ENCODE measurements around the gene PYCARD. TPM values are rescaled to one million over a fixed set of nuclear protein-coding genes. Genes with fewer than 3 reads are reported as not detected.
"Not testable (repeated sequence)": the region's sequence is repeated elsewhere in the genome, so short reads cannot be mapped to it uniquely, and the experiment has no call there.

Gene PYCARD
- total and polyA plus RNA-seq, 3 donors from 2014 or later = 2.6 to 11.1 (median 8.7) TPM

DNA sequence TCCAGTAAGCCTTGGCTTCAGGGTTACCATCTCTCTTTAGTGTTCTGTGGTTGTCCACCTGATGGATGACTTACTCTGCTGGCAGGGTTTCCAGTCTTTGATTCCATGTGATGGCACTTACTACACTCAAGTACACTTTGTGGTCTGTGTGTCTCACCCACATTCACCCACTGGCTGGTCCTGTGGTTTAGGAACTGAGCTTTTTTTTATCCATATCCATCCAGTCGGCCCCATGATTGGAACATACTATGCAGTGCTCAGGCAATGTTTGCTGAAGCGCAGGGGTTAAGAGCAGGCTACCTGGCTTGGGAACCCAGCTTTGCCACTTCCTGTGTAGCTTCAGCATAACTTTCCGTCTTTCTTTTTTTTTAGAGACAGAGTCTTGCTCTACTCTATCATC is 25.4 kb downstream of the PYCARD start:
- no peak for DNase-seq
- Histone ChIP-seq H3K4me1 (peaks cover 14% of the 10 kb centered on the region), H3K27ac (no peak overlapping the region), H3K27me3 (no peaks in the 10 kb centered on the region), H3K36me3 (ENCODE audit: low read depth, missing control alignments) (no peaks in the 10 kb centered on the region), H3K9me3 (no peaks in the 10 kb centered on the region), H3K4me3 (no peak overlapping the region)
- intact Hi-C loops (cut with DNase I; ENCODE audit: low total_unique reads) = no loop called here
- 82 to 84% methylated on average over 3 of the region's 3 CpGs for WGBS, 2 donors
- TF ChIP-seq, protein P1, sequence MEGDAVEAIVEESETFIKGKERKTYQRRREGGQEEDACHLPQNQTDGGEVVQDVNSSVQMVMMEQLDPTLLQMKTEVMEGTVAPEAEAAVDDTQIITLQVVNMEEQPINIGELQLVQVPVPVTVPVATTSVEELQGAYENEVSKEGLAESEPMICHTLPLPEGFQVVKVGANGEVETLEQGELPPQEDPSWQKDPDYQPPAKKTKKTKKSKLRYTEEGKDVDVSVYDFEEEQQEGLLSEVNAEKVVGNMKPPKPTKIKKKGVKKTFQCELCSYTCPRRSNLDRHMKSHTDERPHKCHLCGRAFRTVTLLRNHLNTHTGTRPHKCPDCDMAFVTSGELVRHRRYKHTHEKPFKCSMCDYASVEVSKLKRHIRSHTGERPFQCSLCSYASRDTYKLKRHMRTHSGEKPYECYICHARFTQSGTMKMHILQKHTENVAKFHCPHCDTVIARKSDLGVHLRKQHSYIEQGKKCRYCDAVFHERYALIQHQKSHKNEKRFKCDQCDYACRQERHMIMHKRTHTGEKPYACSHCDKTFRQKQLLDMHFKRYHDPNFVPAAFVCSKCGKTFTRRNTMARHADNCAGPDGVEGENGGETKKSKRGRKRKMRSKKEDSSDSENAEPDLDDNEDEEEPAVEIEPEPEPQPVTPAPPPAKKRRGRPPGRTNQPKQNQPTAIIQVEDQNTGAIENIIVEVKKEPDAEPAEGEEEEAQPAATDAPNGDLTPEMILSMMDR (IDR thresholded peaks at IDR 0.05) = no peak
- no peak for TF ChIP-seq POLR2A (IDR thresholded peaks at IDR 0.05)

DNA sequence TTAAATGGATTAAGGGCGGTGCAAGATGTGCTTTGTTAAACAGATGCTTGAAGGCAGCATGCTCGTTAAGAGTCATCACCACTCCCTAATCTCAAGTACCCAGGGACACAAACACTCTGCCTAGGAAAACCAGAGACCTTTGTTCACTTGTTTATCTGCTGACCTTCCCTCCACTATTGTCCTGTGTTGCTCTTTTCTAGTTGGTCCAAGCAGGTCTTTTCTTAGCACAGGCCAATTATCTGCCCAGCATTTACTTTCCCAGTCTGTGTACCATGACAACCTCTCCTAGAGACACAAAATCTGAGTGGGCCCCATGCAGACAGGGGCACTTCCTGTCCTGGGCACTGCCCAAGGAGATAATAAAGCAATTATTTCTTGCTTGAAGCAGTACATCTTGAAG is 32.5 kb downstream of the PYCARD start:
- intact Hi-C loops (cut with DNase I; ENCODE audit: low total_unique reads); H3K36me3 ChIP-seq (ENCODE audit: low read depth, missing control alignments); H3K4me3 ChIP-seq; H3K27ac ChIP-seq; H3K4me1 ChIP-seq; H3K27me3 ChIP-seq; DNase-seq; H3K9me3 ChIP-seq: not testable (repeated sequence)
- WGBS, 2 donors = no CpG with 5 or more reads among the region's 2 CpGs

GRCh38 chr16:31168848-31169247 is 33.7 kb downstream of the PYCARD start:
- H3K9me3 ChIP-seq = no peaks in the 10 kb centered on the region
- WGBS, 2 donors = 85 to 88% methylated on average over 2 of the region's 2 CpGs
- no peaks in the 10 kb centered on the region for H3K4me1 ChIP-seq
- no peaks in the 10 kb centered on the region for H3K36me3 ChIP-seq (ENCODE audit: low read depth, missing control alignments)
- intact Hi-C loops (cut with DNase I; ENCODE audit: low total_unique reads) = no loop called here
- DNase-seq = no peak
- no peak overlapping the region for H3K27ac ChIP-seq
- H3K4me3 ChIP-seq = no peak overlapping the region
- H3K27me3 ChIP-seq = no peaks in the 10 kb centered on the region
- no peak for TF ChIP-seq POLR2A (IDR thresholded peaks at IDR 0.05)
- TF ChIP-seq, protein P1 (IDR thresholded peaks at IDR 0.05) = no peak

GRCh38 chr16:31167315-31167714 is 35.2 kb downstream of the PYCARD start:
- TF ChIP-seq, protein P1 (IDR thresholded peaks at IDR 0.05) = no peak
- no peak for TF ChIP-seq POLR2A (IDR thresholded peaks at IDR 0.05)
- Histone ChIP-seq H3K4me1 (no peaks in the 10 kb centered on the region), H3K4me3 (no peak overlapping the region), H3K36me3 (ENCODE audit: low read depth, missing control alignments) (no peaks in the 10 kb centered on the region), H3K9me3 (no peaks in the 10 kb centered on the region), H3K27ac (no peak overlapping the region), H3K27me3 (no peaks in the 10 kb centered on the region)
- WGBS, 2 donors = 84 to 85% methylated on average over 8 of the region's 8 CpGs
- DNase-seq = no peak
- intact Hi-C loops (cut with DNase I; ENCODE audit: low total_unique reads) = no loop called here

DNA sequence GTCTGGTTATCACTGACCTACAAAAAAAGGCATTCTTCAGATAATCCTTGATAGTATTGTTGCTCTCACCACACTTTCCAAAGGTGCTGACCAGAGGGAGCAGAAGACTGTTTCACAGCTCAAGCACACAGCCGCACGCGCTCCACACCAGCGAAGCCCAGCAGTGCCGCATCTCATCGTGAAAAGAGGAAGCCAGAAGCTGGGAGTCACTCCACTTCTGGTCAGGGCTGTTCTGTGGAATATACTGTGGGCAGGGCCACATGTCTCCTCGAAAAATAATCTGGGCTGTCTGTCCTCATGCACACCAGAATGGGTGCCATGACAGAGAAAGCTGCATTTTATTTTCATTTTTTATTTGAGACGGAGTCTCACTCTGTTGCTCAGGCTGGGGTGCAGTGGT is 45.4 kb downstream of the PYCARD start:
- WGBS, 2 donors = 44 to 53% methylated on average over 8 of the region's 8 CpGs
- H3K27me3 ChIP-seq = no peaks in the 10 kb centered on the region
- H3K27ac ChIP-seq = no peak overlapping the region
- peak; percentile 62 for DNase-seq
- no peak overlapping the region for H3K4me3 ChIP-seq
- no peaks in the 10 kb centered on the region for H3K9me3 ChIP-seq
- no peak for TF ChIP-seq POLR2A (IDR thresholded peaks at IDR 0.05)
- TF ChIP-seq, protein P1 (IDR thresholded peaks at IDR 0.05) = no peak
- H3K4me1 ChIP-seq = peaks cover 5% of the 10 kb centered on the region
- intact Hi-C loops (cut with DNase I; ENCODE audit: low total_unique reads) = no loop called here
- H3K36me3 ChIP-seq (ENCODE audit: low read depth, missing control alignments) = no peaks in the 10 kb centered on the region

Small RNA genes lying within 50 kb of the gene (small RNA-seq; reads per million reads assigned to genes)
- gene AC009088.4 (0 to 0.37 reads per million in 2 donors), gene NDUFA3P6 (0 reads per million in 2 donors)

Other genes with a start within 250 kb of the PYCARD start
- 10 to 100 TPM; 45.7 to 45.8 TPM for gene SETD1A, start 245.0 kb downstream of the PYCARD start, total RNA-seq
- gene SETD1A, start 245.0 kb downstream of the PYCARD start, polyA plus RNA-seq (ENCODE audit: insufficient read depth, low read depth, low replicate concordance) = 41.4 TPM
- gene HSD3B7, start 217.6 kb downstream of the PYCARD start, total RNA-seq = 1 to 10 TPM; 5.7 to 7.4 TPM
- gene HSD3B7, start 217.6 kb downstream of the PYCARD start, polyA plus RNA-seq (ENCODE audit: insufficient read depth, low read depth, low replicate concordance) = 8.9 TPM
- 1 to 10 TPM; 6.3 to 8.7 TPM for gene STX1B, start 192.1 kb downstream of the PYCARD start, total RNA-seq
- 5.8 TPM for gene STX1B, start 192.1 kb downstream of the PYCARD start, polyA plus RNA-seq (ENCODE audit: insufficient read depth, low read depth, low replicate concordance)
- gene STX4, start 169.2 kb downstream of the PYCARD start, total RNA-seq = 10 to 100 TPM; 50.9 to 56.9 TPM
- 37.1 TPM for gene STX4, start 169.2 kb downstream of the PYCARD start, polyA plus RNA-seq (ENCODE audit: insufficient read depth, low read depth, low replicate concordance)
- 10 to 100 TPM; 17.2 to 20.2 TPM for gene ZNF668, start 128.5 kb downstream of the PYCARD start, total RNA-seq
- gene ZNF668, start 128.5 kb downstream of the PYCARD start, polyA plus RNA-seq (ENCODE audit: insufficient read depth, low read depth, low replicate concordance) = 10.1 TPM
- 10 to 100 TPM; 68.9 to 74.0 TPM for gene ZNF646, start 128.3 kb downstream of the PYCARD start, total RNA-seq
- gene ZNF646, start 128.3 kb downstream of the PYCARD start, polyA plus RNA-seq (ENCODE audit: insufficient read depth, low read depth, low replicate concordance) = 80.3 TPM
- 1 to 10 TPM; 2.7 to 6.1 TPM for gene PRSS53, start 113.8 kb downstream of the PYCARD start, total RNA-seq
- gene PRSS53, start 113.8 kb downstream of the PYCARD start, polyA plus RNA-seq (ENCODE audit: insufficient read depth, low read depth, low replicate concordance) = 1.1 TPM
- 100 to 1,000 TPM; 102 to 183 TPM for gene VKORC1, start 108.0 kb downstream of the PYCARD start, total RNA-seq
- 102 TPM for gene VKORC1, start 108.0 kb downstream of the PYCARD start, polyA plus RNA-seq (ENCODE audit: insufficient read depth, low read depth, low replicate concordance)
- gene BCKDK, start 94.4 kb downstream of the PYCARD start, total RNA-seq = 10 to 100 TPM; 68.8 to 69.1 TPM
- gene BCKDK, start 94.4 kb downstream of the PYCARD start, polyA plus RNA-seq (ENCODE audit: insufficient read depth, low read depth, low replicate concordance) = 34.5 TPM
- 100 to 1,000 TPM in 1 of 2 donors, 10 to 100 TPM in 1; 96.9 to 111 TPM for gene KAT8, start 85.1 kb downstream of the PYCARD start, total RNA-seq
- gene KAT8, start 85.1 kb downstream of the PYCARD start, polyA plus RNA-seq (ENCODE audit: insufficient read depth, low read depth, low replicate concordance) = 86.0 TPM
- gene PRSS8, start 67.0 kb downstream of the PYCARD start, total RNA-seq = under 1 TPM; 0.74 to 0.79 TPM
- 1.5 TPM for gene PRSS8, start 67.0 kb downstream of the PYCARD start, polyA plus RNA-seq (ENCODE audit: insufficient read depth, low read depth, low replicate concordance)
- gene PRSS36, start 52.7 kb downstream of the PYCARD start, total RNA-seq = 1 to 10 TPM; 7.1 to 8.3 TPM
- gene PRSS36, start 52.7 kb downstream of the PYCARD start, polyA plus RNA-seq (ENCODE audit: insufficient read depth, low read depth, low replicate concordance) = 5.4 TPM
- gene FUS, start 22.6 kb downstream of the PYCARD start, total RNA-seq = 100 to 1,000 TPM; 205 to 217 TPM
- 423 TPM for gene FUS, start 22.6 kb downstream of the PYCARD start, polyA plus RNA-seq (ENCODE audit: insufficient read depth, low read depth, low replicate concordance)
- gene TRIM72, start 11.4 kb upstream of the PYCARD start, total RNA-seq = under 1 TPM; 0.50 to 0.55 TPM
- 0.58 TPM for gene TRIM72, start 11.4 kb upstream of the PYCARD start, polyA plus RNA-seq (ENCODE audit: insufficient read depth, low read depth, low replicate concordance)
- not detected for gene PYDC1, start 14.4 kb upstream of the PYCARD start, total RNA-seq
- not detected for gene PYDC1, start 14.4 kb upstream of the PYCARD start, polyA plus RNA-seq (ENCODE audit: insufficient read depth, low read depth, low replicate concordance)
- gene ITGAM, start 57.2 kb upstream of the PYCARD start, total RNA-seq = 1 to 10 TPM; 4.4 to 7.7 TPM
- 7.1 TPM for gene ITGAM, start 57.2 kb upstream of the PYCARD start, polyA plus RNA-seq (ENCODE audit: insufficient read depth, low read depth, low replicate concordance)
- gene ITGAX, start 152.4 kb upstream of the PYCARD start, total RNA-seq = 1 to 10 TPM in 1 of 2 donors, under 1 TPM in 1; 0.63 to 2.8 TPM
- 3.4 TPM for gene ITGAX, start 152.4 kb upstream of the PYCARD start, polyA plus RNA-seq (ENCODE audit: insufficient read depth, low read depth, low replicate concordance)
- under 1 TPM in 1 of 2 donors, not detected in 1; 0.19 TPM for gene ITGAD, start 190.6 kb upstream of the PYCARD start, total RNA-seq
- gene ITGAD, start 190.6 kb upstream of the PYCARD start, polyA plus RNA-seq (ENCODE audit: insufficient read depth, low read depth, low replicate concordance) = not detected
- 1 to 10 TPM in 1 of 2 donors, not detected in 1; 1.4 TPM for gene COX6A2, start 225.6 kb upstream of the PYCARD start, total RNA-seq
- gene COX6A2, start 225.6 kb upstream of the PYCARD start, polyA plus RNA-seq (ENCODE audit: insufficient read depth, low read depth, low replicate concordance) = 14.9 TPM
- gene ZNF843, start 240.0 kb upstream of the PYCARD start, total RNA-seq = 1 to 10 TPM; 2.4 to 3.7 TPM
- 1.1 TPM for gene ZNF843, start 240.0 kb upstream of the PYCARD start, polyA plus RNA-seq (ENCODE audit: insufficient read depth, low read depth, low replicate concordance)

All from testis (tissue), 3 donors.